Right lobe of liver (tissue), 4 donors: ENCODE measurements around the gene LRG1.

ENCODE experiments used
- POLR2A ChIP-seq: fragments of 450-650 bp; IDR thresholded peaks from one replicate; pipeline ENCODE4 v1.6.1; 2017; ENCODE audit warnings: antibody characterized with exemption, mild to moderate bottlenecking
- TF ChIP-seq, protein P1 (sequence below), 4 donors: fragments of 200-600 bp in 3 of 4; fragments of 450-650 bp in 1 of 4; IDR thresholded peaks; one replicate each; pipeline versions ENCODE4 v1.5.1 to v1.8.0; 2016 to 2022; ENCODE audit warnings: antibody characterized with exemption in 4 of 4, mild to moderate bottlenecking in 2 of 4
- donor health status: DM: no; HTN: no; CAD: no.
- donor health status: DM: no; HTN: no; CAD: no.
- donor health status: DM: no; HTN: yes; CAD: no.

DNA sequence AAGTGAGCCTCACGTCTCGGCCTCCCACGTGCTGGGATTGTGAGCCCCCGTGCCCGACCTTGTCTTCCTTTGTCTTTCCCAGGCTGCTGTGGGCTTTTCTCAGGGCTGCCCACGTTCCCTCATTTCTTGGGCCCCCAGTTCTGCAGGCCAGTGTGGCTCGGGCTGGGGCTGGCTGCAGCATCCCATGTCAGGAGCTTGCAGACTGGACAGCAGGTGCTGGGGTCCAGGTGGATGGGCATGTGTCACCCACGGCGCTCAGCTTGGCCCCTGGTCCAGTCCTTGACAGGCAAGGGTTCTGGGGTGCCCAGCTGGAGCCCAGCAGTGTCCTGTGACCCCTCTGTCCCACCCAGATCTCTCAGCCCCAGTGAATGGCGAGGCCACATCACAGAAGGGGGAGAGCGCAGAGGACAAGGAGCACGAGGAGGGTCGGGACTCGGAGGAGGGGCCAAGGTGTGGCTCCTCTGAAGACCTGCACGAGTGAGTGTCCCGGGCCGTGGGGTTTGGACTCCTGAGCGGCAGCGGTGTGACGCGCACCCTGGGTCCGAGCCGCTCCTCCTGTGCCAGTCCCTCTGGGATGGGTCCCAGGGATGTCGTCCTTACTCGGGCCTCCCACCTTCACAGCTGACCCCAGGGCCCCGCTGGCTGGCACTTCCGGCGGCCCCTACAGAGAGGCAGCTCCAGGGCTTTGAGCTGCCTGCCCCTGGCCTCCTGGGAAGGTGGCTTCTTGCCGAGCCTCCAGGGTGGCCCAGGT, 38.8 kb downstream of the LRG1 start:
- TF ChIP-seq, protein P1, sequence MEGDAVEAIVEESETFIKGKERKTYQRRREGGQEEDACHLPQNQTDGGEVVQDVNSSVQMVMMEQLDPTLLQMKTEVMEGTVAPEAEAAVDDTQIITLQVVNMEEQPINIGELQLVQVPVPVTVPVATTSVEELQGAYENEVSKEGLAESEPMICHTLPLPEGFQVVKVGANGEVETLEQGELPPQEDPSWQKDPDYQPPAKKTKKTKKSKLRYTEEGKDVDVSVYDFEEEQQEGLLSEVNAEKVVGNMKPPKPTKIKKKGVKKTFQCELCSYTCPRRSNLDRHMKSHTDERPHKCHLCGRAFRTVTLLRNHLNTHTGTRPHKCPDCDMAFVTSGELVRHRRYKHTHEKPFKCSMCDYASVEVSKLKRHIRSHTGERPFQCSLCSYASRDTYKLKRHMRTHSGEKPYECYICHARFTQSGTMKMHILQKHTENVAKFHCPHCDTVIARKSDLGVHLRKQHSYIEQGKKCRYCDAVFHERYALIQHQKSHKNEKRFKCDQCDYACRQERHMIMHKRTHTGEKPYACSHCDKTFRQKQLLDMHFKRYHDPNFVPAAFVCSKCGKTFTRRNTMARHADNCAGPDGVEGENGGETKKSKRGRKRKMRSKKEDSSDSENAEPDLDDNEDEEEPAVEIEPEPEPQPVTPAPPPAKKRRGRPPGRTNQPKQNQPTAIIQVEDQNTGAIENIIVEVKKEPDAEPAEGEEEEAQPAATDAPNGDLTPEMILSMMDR (IDR thresholded peaks at IDR 0.05): no peak
- no peak for TF ChIP-seq POLR2A
